Testis (tissue), 2 donors: Measurements from ENCODE around the gene CCM2.

Experiments
- CTCF ChIP-seq, 3 experiments: fragments of 450-650 bp in 2 of 3; fragments of 200-600 bp in 1 of 3; sonication (generic) in 1 of 3; IDR thresholded peaks; one replicate each; pipeline ENCODE4 v1.5.1; 2016 to 2019; ENCODE audit warnings: antibody characterized with exemption in 3 of 3, mild to moderate bottlenecking in 2 of 3, moderate library complexity in 1 of 3
- POLR2A ChIP-seq: fragments of 450-650 bp; IDR thresholded peaks from one replicate; pipeline ENCODE4 v1.6.1; 2017; ENCODE audit warnings: antibody characterized with exemption, mild to moderate bottlenecking, moderate library complexity

- no peak for TF ChIP-seq CTCF (IDR thresholded peaks at IDR 0.05)
- no peak for TF ChIP-seq POLR2A
Observed at GRCh38 chr7:45073786-45074527, 74.0 kb downstream of the CCM2 start.
